ENCODE data around the gene TBC1D24. TPM values are rescaled to one million over a fixed set of nuclear protein-coding genes. Genes with fewer than 3 reads are reported as not detected.

TBC1D24 gene
- total and polyA plus RNA-seq, 9 of the 15 experiments (the other 6 are each of a cell fraction or from before 2014, with no cell fraction given), result 1.7 to 22.6 (median 7.2) TPM

DNA sequence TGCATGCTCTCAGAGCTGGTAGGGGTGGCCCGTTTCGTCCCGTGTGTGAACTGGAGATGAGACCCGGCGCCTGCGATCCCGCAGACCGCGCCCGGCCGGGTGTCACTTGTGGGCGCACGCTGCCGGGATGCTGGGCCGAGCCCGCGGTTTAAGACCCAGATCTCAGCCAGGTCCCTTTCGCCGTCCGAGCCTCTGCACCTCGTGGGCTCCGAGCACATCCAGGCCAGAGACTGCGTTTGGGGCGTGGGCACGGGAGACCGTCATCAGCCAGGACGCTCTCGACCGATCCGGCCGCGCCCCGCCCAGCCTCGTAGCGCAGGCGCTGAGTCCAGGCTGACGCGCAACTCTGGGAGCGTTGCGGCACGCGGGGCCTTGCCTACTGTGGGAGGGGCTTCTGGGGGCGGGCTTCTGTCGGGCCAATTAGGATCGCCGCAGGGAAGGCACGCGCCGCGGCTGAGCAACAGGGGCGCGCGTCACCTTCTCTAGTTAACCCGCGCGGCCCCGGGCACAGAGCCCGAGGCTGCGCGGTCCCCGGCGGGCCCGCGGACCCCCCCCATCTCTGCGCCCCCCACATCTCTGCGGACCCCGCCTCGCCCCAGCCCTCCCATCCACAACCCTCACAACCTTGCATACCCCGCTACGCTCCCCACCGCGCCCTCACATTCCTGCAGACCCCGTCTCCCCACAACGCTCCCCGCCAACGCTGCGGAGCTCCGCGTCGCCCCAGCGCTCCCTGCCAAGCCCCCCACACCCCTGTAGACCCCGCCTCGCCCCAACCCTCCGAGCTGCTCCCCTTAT is 57.0 kb downstream of the TBC1D24 start (continued):
- TF ChIP-seq, protein P1, sequence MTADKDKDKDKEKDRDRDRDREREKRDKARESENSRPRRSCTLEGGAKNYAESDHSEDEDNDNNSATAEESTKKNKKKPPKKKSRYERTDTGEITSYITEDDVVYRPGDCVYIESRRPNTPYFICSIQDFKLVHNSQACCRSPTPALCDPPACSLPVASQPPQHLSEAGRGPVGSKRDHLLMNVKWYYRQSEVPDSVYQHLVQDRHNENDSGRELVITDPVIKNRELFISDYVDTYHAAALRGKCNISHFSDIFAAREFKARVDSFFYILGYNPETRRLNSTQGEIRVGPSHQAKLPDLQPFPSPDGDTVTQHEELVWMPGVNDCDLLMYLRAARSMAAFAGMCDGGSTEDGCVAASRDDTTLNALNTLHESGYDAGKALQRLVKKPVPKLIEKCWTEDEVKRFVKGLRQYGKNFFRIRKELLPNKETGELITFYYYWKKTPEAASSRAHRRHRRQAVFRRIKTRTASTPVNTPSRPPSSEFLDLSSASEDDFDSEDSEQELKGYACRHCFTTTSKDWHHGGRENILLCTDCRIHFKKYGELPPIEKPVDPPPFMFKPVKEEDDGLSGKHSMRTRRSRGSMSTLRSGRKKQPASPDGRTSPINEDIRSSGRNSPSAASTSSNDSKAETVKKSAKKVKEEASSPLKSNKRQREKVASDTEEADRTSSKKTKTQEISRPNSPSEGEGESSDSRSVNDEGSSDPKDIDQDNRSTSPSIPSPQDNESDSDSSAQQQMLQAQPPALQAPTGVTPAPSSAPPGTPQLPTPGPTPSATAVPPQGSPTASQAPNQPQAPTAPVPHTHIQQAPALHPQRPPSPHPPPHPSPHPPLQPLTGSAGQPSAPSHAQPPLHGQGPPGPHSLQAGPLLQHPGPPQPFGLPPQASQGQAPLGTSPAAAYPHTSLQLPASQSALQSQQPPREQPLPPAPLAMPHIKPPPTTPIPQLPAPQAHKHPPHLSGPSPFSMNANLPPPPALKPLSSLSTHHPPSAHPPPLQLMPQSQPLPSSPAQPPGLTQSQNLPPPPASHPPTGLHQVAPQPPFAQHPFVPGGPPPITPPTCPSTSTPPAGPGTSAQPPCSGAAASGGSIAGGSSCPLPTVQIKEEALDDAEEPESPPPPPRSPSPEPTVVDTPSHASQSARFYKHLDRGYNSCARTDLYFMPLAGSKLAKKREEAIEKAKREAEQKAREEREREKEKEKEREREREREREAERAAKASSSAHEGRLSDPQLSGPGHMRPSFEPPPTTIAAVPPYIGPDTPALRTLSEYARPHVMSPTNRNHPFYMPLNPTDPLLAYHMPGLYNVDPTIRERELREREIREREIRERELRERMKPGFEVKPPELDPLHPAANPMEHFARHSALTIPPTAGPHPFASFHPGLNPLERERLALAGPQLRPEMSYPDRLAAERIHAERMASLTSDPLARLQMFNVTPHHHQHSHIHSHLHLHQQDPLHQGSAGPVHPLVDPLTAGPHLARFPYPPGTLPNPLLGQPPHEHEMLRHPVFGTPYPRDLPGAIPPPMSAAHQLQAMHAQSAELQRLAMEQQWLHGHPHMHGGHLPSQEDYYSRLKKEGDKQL (CRISPR knock-in tag; IDR thresholded peaks at IDR 0.05; ENCODE audit: borderline replicate concordance), result no peak
- TF ChIP-seq, protein P2, sequence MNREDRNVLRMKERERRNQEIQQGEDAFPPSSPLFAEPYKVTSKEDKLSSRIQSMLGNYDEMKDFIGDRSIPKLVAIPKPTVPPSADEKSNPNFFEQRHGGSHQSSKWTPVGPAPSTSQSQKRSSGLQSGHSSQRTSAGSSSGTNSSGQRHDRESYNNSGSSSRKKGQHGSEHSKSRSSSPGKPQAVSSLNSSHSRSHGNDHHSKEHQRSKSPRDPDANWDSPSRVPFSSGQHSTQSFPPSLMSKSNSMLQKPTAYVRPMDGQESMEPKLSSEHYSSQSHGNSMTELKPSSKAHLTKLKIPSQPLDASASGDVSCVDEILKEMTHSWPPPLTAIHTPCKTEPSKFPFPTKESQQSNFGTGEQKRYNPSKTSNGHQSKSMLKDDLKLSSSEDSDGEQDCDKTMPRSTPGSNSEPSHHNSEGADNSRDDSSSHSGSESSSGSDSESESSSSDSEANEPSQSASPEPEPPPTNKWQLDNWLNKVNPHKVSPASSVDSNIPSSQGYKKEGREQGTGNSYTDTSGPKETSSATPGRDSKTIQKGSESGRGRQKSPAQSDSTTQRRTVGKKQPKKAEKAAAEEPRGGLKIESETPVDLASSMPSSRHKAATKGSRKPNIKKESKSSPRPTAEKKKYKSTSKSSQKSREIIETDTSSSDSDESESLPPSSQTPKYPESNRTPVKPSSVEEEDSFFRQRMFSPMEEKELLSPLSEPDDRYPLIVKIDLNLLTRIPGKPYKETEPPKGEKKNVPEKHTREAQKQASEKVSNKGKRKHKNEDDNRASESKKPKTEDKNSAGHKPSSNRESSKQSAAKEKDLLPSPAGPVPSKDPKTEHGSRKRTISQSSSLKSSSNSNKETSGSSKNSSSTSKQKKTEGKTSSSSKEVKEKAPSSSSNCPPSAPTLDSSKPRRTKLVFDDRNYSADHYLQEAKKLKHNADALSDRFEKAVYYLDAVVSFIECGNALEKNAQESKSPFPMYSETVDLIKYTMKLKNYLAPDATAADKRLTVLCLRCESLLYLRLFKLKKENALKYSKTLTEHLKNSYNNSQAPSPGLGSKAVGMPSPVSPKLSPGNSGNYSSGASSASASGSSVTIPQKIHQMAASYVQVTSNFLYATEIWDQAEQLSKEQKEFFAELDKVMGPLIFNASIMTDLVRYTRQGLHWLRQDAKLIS (CRISPR knock-in tag; IDR thresholded peaks at IDR 0.05), result no peak
- no peak for TF ChIP-seq HOXB6 (CRISPR knock-in tag; IDR thresholded peaks at IDR 0.05; ENCODE audit: borderline replicate concordance)
